AG04449 (cell line): Measurements from ENCODE around the gene POLR3K.
"Not testable (repeated sequence)": the region's sequence is repeated elsewhere in the genome, so short reads cannot be mapped to it uniquely, and the experiment has no call there.

Experiments
- CTCF ChIA-PET: fragments of 350-600 bp; formaldehyde crosslinking; extraction: SDS; loops from one replicate; lab custom pipeline; 2021; ENCODE audit warnings: antibody characterized with exemption; lab: Yijun Ruan, JAX
- POLR2A ChIA-PET: fragments of 400-600, 350-600 bp; formaldehyde crosslinking; extraction: SDS; loops from one replicate; lab custom pipeline; 2020; ENCODE audit warnings: antibody characterized with exemption, inconsistent platforms; lab: Yijun Ruan, JAX
- DNase-seq: peaks from one replicate; pipeline ENCODE4 v3.0.0-alpha.2; 2010; ENCODE audit warnings: low read depth, low spot score
- H3K4me3 ChIP-seq: 2 replicates; pipeline ENCODE4 v1.5.1; 2011; ENCODE audit warnings: low read depth, mild to moderate bottlenecking, control low read depth, low read length
- TF ChIP-seq, protein P1 (sequence below): IDR thresholded peaks from one replicate; pipeline ENCODE4 v1.5.1; 2011; ENCODE audit warnings: mild to moderate bottlenecking, moderate library complexity, low read length, control low read depth, inconsistent platforms; ENCODE audit not compliant: insufficient read depth; ENCODE audit errors: missing control alignments

The POLR3K gene

GRCh38 chr16:44655-45054 lies 8.8 kb downstream of the POLR3K start:
- TF ChIP-seq, protein P1, sequence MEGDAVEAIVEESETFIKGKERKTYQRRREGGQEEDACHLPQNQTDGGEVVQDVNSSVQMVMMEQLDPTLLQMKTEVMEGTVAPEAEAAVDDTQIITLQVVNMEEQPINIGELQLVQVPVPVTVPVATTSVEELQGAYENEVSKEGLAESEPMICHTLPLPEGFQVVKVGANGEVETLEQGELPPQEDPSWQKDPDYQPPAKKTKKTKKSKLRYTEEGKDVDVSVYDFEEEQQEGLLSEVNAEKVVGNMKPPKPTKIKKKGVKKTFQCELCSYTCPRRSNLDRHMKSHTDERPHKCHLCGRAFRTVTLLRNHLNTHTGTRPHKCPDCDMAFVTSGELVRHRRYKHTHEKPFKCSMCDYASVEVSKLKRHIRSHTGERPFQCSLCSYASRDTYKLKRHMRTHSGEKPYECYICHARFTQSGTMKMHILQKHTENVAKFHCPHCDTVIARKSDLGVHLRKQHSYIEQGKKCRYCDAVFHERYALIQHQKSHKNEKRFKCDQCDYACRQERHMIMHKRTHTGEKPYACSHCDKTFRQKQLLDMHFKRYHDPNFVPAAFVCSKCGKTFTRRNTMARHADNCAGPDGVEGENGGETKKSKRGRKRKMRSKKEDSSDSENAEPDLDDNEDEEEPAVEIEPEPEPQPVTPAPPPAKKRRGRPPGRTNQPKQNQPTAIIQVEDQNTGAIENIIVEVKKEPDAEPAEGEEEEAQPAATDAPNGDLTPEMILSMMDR, result no peak

DNA sequence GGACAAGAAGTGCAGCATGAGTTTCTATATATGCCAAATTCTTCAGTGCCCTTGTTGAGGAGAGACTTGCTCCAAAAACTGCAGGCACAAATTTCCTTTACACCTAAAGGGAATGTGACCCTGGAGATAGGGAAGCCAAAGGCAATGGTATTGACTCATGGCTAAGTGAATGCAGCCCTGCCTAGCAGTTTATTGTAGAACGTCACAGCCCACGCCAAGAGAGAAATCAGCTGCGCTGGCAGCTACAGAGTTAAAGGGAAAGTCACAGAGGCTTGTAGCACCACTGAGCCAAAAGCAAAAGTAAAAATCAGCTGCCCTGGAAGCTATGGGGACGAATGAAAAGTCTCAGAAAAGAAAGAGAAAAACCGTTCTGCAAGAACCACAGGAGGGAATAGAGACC lies 10.1 kb downstream of the POLR3K start:
- no peak for DNase-seq
- TF ChIP-seq, protein P1, result no peak
- ChIA-PET CTCF (interaction anchor here (1.0 kb wide), 1 partner anchor 53 kb away, joined by 4 read pairs; no protein-coding TSS in a partner anchor), POLR2A (no interaction called here)
- no peak overlapping the region for H3K4me3 ChIP-seq

More at GRCh38 chr16:44655-45054, 8.8 kb downstream of the POLR3K start:
- POLR2A ChIA-PET, result no interaction called here
- DNase-seq, result no peak
- H3K4me3 ChIP-seq, result no peak overlapping the region
- CTCF ChIA-PET, result no interaction called here

GRCh38 chr16:42691-43090 lies 10.7 kb downstream of the POLR3K start:
- DNase-seq, result no peak
- H3K4me3 ChIP-seq, result no peak overlapping the region
- TF ChIP-seq, protein P1, result no peak
- CTCF ChIA-PET, result interaction anchor here (1.0 kb wide), 1 partner anchor 54 kb away, joined by 4 read pairs; no protein-coding TSS in a partner anchor
- POLR2A ChIA-PET, result no interaction called here

DNA sequence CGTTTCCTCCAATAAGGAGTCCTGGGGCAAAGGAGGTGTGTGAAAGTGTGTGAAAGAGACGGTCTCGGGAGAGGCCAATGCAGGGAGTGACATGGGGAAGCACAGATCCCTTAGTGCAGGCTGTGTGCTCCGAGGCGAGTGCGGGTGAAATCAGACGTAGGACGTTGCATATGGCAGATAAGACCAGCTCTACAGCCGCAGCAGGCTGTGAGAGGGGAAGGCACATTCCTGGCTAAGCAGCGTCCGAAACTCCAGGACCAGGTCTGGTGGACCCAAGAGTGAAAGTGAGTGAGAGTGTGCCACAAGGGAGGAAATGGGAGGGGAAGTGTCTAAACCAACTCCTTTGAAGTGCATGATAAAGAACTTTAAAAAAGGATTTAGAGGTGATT lies 11.3 kb downstream of the POLR3K start:
- ChIA-PET CTCF (no interaction called here), POLR2A (no interaction called here)
- TF ChIP-seq, protein P1, result no peak
- DNase-seq, result no peak
- H3K4me3 ChIP-seq, result no peak overlapping the region

DNA sequence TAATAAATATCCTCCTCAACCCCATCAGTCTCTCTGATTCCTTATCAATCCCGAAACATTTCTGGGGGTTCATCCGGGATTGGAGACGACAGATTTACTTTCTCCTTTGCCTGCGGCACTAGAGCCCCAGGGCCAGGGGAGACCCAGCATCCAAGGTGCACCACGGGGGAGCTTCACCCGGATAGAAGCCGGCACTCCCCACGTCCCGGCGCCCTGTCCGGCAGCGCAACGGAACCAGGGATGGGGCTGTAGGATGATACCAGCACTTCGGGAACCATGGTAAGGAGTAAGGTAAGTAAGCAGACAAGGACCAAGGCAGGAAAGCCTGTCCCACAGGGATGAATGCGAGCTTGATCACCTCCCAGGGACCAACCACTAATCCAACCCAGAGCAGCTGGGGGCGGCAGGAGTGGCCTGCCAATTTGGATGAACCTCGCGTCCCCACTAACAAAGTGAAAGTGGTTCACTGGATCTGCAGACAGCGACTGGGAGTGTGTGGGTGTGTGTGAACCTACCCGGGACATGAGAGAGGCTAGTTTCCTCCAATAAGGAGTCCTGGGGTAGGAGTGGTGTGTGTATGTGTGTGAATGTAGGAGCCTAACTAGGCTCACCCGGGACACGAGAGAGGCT lies 11.9 kb downstream of the POLR3K start:
- no peak for DNase-seq
- POLR2A ChIA-PET, result no interaction called here
- no peak overlapping the region for H3K4me3 ChIP-seq
- CTCF ChIA-PET, result no interaction called here
- TF ChIP-seq, protein P1, result no peak

GRCh38 chr16:38941-39892 lies 14.2 kb downstream of the POLR3K start:
- DNase-seq, result no peak
- no peak overlapping the region for H3K4me3 ChIP-seq
- ChIA-PET POLR2A (no interaction called here), CTCF (no interaction called here)
- TF ChIP-seq, protein P1, result no peak

GRCh38 chr16:38206-38605 lies 15.2 kb downstream of the POLR3K start:
- H3K4me3 ChIP-seq, POLR2A ChIA-PET, DNase-seq, CTCF ChIA-PET: not testable (repeated sequence)
